ENCODE data around the gene AGAP3.

DNA sequence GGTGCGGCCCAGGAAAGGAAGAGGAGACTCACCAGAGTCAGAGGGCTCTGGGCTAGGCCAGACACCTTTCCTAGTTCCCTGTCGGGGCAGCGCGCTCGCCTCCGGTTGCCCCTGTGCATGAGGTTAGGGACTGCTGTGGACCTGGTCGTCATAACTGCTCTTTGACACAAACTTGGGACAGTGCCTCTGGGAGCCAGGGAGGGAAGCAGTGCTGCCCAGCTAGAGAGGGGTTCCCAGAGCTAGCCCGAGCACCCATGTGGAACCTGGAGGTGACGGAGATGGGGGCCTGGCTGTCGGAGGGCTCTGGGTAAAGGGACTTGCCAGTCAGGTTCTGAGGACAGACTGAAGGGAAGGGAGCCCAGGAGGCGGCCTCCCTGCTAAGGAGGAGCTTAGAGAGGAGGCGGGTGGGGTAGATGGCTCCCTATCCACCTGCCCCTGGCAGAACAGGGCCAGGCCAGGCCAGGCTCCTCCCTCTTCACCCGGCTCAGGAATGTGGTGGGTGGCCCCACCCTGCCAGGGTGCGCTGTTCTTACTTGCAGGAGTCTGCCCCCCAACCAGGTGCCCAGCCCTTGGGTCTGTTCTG is 29.7 kb downstream of the AGAP3 start:
- TF ChIP-seq, protein P1, sequence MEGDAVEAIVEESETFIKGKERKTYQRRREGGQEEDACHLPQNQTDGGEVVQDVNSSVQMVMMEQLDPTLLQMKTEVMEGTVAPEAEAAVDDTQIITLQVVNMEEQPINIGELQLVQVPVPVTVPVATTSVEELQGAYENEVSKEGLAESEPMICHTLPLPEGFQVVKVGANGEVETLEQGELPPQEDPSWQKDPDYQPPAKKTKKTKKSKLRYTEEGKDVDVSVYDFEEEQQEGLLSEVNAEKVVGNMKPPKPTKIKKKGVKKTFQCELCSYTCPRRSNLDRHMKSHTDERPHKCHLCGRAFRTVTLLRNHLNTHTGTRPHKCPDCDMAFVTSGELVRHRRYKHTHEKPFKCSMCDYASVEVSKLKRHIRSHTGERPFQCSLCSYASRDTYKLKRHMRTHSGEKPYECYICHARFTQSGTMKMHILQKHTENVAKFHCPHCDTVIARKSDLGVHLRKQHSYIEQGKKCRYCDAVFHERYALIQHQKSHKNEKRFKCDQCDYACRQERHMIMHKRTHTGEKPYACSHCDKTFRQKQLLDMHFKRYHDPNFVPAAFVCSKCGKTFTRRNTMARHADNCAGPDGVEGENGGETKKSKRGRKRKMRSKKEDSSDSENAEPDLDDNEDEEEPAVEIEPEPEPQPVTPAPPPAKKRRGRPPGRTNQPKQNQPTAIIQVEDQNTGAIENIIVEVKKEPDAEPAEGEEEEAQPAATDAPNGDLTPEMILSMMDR (IDR thresholded peaks at IDR 0.05), result no peak
- TF ChIP-seq TCF7L2 (IDR thresholded peaks at IDR 0.05; ENCODE audit: low read depth, low read length) (no peak), REST (IDR thresholded peaks at IDR 0.05; ENCODE audit: insufficient read depth in 1 of 2, low read depth in 2 of 2, low read length in 1 of 2) (no peak), POLR2AphosphoS5 (IDR thresholded peaks at IDR 0.05; ENCODE audit: low read depth, low read length) (no peak)

Measured in Panc1 (cell line).